ENCODE results near the gene NUP210. TPM values are rescaled to one million over a fixed set of nuclear protein-coding genes. Genes with fewer than 3 reads are reported as not detected.

NUP210 gene
- total RNA-seq, 1 donor from 2014 or later = 4.1 TPM

GRCh38 chr3:13318626-13319470, 101.3 kb downstream of the NUP210 start:
- DNase-seq = no peak

GRCh38 chr3:13317596-13318320, 102.4 kb downstream of the NUP210 start:
- DNase-seq = no peak

- DNase-seq = no peak
Observed at GRCh38 chr3:13316603-13317002, 103.5 kb downstream of the NUP210 start.

- DNase-seq = no peak
Observed at GRCh38 chr3:13314877-13315276, 105.2 kb downstream of the NUP210 start.

GRCh38 chr3:13313813-13314212, 106.3 kb downstream of the NUP210 start:
- no peak for DNase-seq

- DNase-seq = no peak
Observed at GRCh38 chr3:13309004-13309403, 111.1 kb downstream of the NUP210 start.

- DNase-seq = no peak
Observed at GRCh38 chr3:13308380-13308801, 111.7 kb downstream of the NUP210 start.

GRCh38 chr3:13307041-13307440, 113.1 kb downstream of the NUP210 start:
- no peak for DNase-seq

GRCh38 chr3:13305623-13306022, 114.5 kb downstream of the NUP210 start:
- no peak for DNase-seq

GRCh38 chr3:13303410-13303809, 116.7 kb downstream of the NUP210 start:
- no peak for DNase-seq

GRCh38 chr3:13301286-13301987, 118.7 kb downstream of the NUP210 start:
- no peak for DNase-seq

- DNase-seq = no peak
Observed at GRCh38 chr3:13300546-13301285, 119.4 kb downstream of the NUP210 start.

- DNase-seq = no peak
Observed at GRCh38 chr3:13299531-13300155, 120.5 kb downstream of the NUP210 start.

GRCh38 chr3:13296662-13297061, 123.5 kb downstream of the NUP210 start:
- no peak for DNase-seq

- DNase-seq = no peak
Observed at GRCh38 chr3:13294442-13295351, 125.4 kb downstream of the NUP210 start.

- no peak for DNase-seq
Observed at GRCh38 chr3:13292375-13292774, 127.7 kb downstream of the NUP210 start.

GRCh38 chr3:13290941-13291340, 129.2 kb downstream of the NUP210 start:
- DNase-seq = no peak

GRCh38 chr3:13289771-13290285, 130.3 kb downstream of the NUP210 start:
- no peak for DNase-seq

GRCh38 chr3:13288732-13289718, 131.1 kb downstream of the NUP210 start:
- DNase-seq = no peak
